GM21723 (cell line): ENCODE results near the gene PLEKHH2.
"Not testable (repeated sequence)": the region's sequence is repeated elsewhere in the genome, so short reads cannot be mapped to it uniquely, and the experiment has no call there.

ENCODE experiments used
- ATAC-seq: cut with Tn5 transposase; IDR thresholded peaks from one replicate; pipeline ENCODE4 v1.9.1; 2021; ENCODE audit warnings: mild to moderate bottlenecking, moderate library complexity; ENCODE audit not compliant: unreplicated experiment

Gene PLEKHH2

DNA sequence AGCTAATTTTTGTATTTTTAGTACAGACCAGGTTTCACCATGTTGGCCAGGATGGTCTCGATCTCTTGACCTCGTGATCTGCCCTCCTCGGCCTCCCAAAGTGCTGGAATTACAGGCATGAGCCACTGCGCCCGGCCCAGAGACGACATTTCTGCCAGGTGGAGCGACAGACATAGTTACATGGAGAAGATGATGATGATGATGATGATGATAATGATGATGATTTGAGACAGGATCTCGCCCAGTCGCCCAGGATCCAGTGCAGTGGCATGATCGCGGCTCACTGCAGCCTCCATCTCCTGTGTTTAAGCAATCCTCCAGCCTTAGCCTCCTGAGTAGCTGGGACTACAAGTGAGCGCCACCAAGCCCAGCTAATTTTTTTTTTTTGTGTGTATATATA is 907 bp upstream of the PLEKHH2 start:
- ATAC-seq = not testable (repeated sequence)

- ATAC-seq = peak; percentile 31
Observed at GRCh38 chr2:43636621-43637020, 439 bp upstream of the PLEKHH2 start.

GRCh38 chr2:43642363-43642762 is 5.3 kb downstream of the PLEKHH2 start:
- no peak for ATAC-seq

GRCh38 chr2:43643680-43644079 is 6.6 kb downstream of the PLEKHH2 start:
- no peak for ATAC-seq

DNA sequence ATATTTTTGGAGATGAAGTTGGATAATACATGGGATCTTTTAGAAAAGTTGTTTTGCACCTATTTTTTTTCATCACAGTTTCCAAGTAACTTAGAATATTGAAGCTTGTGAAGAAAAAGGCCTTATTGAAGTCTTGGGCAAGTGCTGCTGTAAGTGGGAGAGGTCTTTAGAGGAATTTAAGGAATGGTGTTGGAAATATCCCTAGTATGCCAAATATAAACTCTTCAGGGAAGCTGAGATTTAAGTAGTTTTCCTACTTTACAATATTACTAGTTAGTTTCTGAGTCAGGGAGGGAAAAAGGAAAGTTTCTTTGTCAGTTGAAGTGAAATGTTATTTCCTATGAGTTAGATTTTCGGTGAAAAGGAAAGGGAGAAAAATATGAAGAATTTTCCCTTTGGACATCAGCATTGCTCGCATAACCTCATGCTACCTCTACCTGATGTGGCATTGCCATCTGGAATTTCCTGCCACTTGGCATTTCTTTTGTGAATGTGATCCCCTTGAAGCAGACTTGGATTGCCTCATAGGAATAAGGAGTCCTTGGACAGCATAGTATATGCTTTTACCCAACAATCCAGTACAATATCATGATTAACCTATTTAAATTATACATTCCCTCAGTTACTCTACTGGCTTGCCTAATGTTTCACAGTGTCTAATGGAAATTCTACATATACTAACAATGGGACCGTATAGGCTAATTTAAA is 12.1 kb downstream of the PLEKHH2 start:
- no peak for ATAC-seq

GRCh38 chr2:43653506-43653905 is 16.4 kb downstream of the PLEKHH2 start:
- no peak for ATAC-seq

- no peak for ATAC-seq
Observed at GRCh38 chr2:43657241-43657640, 20.2 kb downstream of the PLEKHH2 start.

GRCh38 chr2:43675646-43676321 is 38.7 kb downstream of the PLEKHH2 start:
- no peak for ATAC-seq

DNA sequence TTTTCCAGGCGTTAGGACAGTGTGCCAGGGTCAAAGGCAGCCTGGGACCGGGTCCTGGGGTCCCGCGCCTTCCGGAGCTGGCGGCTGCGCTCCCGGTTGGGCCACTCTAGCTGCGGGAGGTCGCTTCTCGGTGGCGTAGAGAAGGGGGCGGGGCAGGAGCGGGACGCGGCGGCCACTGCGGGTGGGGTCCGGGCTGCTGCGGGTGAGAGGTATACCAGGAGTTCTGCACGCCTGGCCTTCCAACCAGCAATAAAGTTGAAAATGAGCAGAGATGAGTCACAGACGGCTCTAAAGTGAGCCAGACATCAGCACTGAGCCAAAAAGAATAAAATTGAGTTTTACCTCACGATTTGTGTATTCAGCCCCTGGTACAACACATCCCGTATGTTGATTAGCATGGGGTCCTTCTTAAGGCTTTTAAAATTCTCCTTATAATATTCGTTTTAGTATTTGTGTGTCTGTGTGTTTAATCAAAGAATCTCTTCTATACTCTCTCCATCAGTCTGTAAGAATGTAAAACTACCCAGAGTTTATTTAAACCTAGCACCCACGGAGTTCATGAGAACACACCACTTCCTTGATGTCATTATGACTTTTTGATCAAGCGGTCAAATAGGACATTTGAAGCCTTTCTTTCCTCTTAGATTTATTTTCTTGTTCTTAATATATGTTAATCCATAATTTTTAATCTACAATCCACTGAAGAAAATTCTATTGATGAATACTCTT is 39.4 kb downstream of the PLEKHH2 start, which contains the start of gene C1GALT1C1L:
TSS of gene C1GALT1C1L (minus strand) at position 108 of the 729 bp plus-strand sequence. CDS start at position 1, 107 bp downstream.
- no peak for ATAC-seq

DNA sequence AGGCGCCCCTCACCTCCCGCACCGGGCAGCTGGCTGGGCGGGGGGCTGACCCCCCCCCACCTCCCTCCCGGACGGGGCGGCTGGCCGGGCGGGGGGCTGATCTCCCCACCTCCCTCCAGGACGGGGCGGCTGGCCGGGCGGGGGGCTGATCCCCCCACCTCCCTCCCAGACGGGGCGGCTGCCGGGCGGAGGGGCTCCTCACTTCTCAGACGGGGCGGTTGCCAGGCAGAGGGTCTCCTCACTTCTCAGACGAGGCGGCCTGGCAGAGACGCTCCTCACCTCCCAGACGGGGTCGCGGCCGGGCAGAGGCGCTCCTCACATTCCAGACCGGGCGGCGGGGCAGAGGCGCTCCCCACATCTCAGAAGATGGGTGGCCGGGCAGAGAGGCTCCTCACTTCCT is 40.7 kb downstream of the PLEKHH2 start:
- not testable (repeated sequence) for ATAC-seq

DNA sequence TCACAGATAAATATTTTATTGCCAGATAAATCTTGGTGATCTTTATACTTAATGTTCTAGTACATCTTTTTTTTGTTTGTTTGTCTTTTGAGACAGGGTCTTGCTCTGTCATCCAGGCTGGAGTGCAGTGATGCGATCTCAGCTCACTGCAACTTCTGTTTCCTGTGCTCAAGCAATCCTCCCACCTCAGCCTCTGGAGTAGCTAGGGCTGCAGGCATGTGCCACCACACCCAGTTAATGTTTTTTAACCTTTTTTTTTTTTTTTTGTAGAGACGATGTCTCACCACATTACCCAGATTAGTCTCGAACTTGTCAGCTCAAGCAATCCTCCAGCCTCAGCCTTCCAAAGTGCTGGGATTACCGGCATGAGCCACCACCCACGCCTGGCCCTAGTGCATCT is 48.3 kb downstream of the PLEKHH2 start:
- no peak for ATAC-seq

DNA sequence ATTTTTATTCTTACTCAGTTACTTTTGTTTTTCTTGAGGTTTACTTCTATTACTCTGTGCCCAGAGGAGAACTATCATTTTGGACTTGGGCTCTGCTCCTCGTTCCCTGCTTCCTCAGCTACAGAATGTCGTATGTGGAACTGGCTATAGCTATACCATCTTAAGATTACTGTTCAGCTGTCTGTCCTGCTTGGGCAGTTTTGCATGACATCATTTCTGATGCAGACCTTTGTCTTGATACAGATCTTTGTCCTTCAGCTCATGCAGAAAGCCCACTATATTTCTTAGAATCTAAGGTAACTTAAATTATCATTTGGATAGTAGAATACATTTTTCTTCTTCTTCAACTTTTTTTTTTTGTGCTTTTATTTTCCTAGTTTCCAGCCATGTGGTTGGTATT is 52.9 kb downstream of the PLEKHH2 start:
- ATAC-seq = no peak

GRCh38 chr2:43692428-43692994 is 55.5 kb downstream of the PLEKHH2 start:
- ATAC-seq = no peak

DNA sequence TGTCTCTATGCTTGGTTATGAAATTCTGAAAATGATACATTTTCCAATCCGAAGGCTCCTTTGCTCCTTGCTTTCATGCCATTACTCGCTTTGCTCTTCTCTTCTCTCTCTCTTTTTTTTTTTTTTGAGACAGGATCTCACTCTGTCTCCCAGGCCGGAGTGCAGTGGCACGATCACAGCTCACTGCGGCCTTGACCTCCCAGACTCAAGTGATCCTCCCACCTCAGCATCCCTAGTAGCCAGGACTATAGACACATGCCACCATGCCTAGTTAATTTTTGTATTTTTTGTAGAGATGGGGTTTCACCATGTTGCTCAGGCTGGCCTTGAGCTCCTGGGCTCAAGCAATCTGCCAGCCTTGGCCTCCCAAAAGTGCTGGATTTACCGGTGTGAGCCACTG is 61.1 kb downstream of the PLEKHH2 start:
- ATAC-seq = not testable (repeated sequence)

DNA sequence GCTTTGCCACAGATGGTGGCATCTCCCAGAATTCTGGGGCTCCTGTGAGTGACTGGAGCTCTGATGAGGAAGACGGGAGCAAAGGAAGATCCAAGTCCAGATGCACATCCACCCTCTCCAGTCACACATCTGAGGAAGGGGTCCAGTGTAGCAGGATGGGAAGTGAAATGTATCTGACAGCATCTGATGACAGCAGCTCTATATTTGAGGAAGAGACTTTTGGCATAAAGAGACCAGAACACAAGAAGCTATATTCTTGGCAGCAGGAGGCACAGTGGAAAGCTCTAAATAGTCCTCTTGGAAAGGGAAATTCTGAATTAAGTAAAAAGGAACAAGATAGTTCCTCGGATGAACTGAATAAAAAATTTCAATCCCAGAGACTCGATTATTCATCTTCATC is 62.7 kb downstream of the PLEKHH2 start:
- no peak for ATAC-seq

DNA sequence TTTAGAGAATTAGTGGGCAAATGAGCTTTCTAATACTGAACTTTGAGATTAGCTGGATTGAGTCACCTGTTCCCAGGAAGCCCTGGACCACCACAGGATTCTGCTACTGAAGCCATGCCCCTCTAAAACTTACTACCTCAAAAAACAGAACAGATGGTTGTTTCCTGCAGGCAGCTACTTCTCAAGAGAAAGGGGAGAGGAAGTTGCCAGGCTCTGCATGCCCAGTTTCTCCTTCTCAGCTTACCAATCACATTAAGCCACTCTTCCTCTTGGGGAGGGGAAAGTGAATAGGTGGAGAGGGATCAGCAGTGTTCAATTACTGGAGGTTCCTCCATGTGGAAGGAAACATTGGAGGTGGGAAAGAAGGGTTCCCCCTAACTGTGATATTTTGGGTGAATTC is 64.1 kb downstream of the PLEKHH2 start:
- ATAC-seq = no peak

DNA sequence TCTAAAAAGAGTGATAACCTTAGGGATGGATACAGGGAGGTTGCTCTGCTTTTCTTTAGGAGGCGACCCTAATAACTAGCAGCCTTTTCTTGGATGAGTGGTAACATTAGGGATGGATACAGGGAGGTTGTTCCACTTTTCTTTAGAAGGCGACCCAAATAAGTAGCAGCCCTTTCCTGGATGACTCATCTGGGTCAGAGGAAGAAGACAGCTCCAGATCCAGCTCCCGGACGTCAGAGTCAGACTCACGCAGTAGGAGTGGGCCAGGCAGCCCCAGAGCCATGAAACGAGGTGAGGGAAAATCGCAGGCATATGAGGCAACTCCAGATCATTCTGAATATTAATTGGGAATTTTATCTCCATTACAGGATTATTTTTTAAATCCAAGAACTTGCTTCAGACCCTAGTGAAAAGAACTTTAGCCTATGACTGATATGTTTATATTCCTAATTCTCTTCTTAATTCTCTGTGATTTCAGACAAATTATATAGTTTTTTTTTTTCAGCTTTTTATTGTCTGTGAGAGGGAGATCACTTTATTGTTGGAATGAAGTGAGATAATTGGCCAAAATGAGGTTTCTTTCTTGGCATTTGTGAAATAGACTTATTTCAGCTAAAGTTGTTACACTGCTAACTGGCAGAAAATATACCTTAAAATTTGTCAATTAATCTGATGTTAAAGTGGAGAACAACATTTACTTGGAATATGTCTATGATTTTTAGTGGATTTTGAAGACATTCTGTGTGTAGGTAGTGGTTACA is 70.4 kb downstream of the PLEKHH2 start:
- no peak for ATAC-seq

DNA sequence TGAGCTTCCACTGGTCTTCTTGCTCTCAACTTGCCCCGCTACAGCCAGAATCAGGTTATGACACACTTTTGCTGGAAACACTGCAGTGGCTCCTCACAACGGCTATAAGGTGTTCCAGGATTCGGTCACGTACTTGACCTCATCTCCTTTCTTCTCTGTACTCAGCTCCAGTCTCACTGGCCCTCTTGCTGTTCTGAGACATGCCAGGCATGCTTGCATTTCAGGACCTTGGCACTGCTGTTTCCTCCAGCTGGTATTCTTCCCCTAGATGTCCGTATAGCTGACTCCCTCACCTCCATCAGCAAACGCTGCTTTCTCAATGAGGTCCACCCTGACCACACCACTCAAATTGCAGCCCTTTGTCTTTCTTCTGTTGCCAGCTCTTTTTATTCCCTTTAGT is 71.1 kb downstream of the PLEKHH2 start:
- ATAC-seq = no peak

- ATAC-seq = no peak
Observed at GRCh38 chr2:43708891-43709290, 71.8 kb downstream of the PLEKHH2 start.

DNA sequence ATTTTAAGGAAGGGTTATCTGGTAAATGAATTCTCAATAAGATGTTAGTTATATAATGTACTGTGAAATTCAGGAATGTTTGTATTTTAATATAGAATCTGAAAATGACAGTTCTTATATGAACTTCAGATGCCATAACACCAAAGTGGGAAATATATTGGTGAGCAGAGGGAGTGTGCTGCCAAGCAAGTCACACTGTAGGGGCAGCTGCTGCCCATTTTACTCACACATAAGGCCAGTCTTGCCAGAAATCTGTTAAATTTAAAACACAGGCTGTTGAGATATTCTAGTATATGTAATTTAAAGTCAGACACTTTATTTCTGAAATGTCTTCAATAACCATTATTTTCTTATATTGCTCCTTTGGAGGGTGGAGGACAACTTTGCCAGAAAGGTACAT is 73.8 kb downstream of the PLEKHH2 start:
- no peak for ATAC-seq

- ATAC-seq = no peak
Observed at GRCh38 chr2:43714164-43714563, 77.1 kb downstream of the PLEKHH2 start.
